Activated CD8-positive, alpha-beta memory T cell treated with anti-CD3 and anti-CD28 coated beads, Interleukin-2, amount 50 U/mL, for 48 hours (primary cell): ENCODE measurements around the gene SDHAF3.
"Not testable (repeated sequence)": the region's sequence is repeated elsewhere in the genome, so short reads cannot be mapped to it uniquely, and the experiment has no call there.

Experiments used
- DNase-seq: peaks from one replicate; pipeline ENCODE4 v3.0.0-alpha.2; 2020

Gene SDHAF3

DNA sequence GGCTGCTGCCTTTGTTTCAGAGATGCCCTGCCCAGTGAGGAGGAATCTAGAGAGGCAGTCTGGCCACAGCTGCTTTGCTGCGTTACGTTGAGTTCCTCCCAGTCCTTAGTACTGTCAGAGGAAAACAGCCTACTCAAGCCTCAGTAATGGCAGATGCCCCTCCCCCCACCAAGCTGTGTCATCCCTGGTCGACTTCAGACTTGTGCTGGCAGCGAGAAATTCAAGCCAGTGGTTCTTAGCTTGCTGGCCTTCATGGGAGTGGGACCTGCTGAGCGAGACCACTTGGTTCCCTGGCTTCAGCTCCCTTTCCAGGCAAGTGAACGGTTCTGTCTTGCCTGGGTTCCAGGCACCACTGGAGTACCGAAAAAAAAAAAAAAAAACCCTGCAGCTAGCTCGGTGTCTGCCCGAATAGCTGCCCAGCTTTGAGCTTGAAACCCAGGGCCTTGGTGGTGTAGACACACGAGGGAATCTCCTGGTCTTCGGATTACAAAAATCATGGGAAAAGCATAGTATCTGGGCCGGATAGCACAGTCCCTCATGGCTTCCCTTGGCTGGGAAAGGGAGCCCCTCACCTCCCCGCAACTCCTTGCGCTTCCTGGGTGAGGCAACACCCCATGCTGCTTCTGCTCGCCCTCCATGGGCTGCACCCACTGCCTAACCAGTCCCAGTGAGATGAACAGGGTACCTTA, 9.1 kb downstream of the SDHAF3 start:
- no peak for DNase-seq

DNA sequence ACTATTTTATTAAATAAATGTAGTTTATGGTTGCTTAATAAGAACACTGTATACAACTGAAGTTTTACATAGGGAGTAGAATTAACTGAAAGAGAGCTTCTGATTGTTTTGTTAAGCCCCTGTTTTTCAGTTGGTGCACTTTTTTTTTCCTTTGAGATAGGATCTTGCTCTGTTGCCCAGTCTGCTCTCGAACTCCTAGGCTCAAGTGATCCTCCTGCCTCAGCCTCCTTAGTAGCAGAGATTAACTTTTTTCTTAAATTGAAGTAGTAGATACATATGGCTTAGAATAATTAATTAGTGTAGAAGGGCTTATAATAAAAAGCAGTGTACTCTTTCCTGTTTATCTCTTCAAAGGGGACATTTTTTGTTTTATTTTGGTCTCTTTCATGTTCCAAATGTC, 11.2 kb downstream of the SDHAF3 start:
- DNase-seq, result no peak

DNA sequence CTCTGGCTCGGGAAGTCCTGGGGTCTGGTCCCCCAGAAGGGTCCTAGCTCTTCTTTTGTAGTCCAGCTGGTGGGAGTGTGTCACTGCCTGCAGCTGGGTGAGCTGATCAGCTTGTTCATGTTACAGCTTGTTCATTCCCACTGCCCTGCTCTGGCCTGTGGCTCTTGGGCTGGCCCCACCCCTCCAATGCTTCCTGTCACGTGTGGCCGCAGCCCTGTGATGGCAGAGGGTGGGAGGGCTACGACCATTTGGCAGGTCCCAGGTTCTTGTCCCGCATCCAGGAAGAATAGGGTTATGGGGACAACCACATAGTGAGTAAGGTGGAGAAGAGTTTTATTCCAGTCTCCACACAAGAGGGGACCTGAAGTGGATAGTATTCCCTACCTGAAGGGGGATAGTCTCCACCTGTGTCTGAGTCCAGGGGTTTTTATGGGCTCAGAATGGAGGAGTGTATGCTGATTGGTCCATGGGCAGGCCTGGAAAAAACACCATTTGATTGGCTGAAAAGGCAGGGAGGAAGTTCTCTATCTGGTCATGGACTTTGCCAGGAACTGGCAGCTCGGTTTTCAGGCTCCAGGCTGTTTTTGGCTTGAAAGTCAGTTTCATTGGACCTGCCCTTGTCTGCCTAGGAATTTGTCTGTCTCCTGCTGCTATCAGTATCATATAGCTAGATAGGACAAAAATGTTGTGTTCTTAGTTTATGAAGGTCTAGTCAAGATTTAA, 13.1 kb downstream of the SDHAF3 start:
- no peak for DNase-seq

DNA sequence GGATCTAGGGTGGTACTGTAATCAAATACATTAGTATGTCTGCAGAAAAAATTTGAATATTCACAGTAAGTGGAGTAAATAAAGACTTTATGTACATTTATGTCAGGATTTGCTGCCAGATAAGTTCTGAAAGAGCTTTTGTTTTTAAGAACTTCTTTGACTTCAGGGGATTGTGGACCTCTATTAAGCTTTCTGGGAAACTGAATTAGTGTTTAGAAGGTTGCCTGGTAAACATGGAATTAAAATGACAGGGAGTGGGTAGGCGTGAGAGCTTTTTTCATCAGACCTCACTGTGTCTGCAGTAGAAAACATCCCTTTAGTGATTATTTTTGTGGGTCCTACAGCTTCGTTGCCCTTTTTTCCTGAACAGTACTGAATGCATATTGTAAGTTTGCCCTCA, 15.7 kb downstream of the SDHAF3 start:
- DNase-seq, result no peak

DNA sequence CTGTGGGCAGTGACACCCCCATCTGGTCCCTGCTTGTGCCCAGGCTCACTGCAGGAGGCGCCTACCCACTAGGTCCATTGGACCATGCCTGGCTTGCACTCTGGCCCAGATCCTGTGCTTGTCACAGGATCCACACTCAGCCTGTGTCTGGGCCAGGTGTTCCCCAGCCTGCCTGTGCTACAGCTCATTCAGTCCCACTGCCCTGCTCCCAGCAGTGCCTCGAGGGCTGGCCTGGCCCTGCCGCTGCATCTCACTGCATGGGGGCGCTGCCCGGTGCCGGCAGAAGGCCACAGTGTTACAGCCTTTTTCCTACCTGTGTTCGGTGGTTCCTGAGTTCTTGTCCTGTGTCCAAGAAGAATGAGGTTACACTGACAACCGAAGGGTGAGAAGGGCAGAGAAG, 21.3 kb downstream of the SDHAF3 start:
- DNase-seq, result no peak

DNA sequence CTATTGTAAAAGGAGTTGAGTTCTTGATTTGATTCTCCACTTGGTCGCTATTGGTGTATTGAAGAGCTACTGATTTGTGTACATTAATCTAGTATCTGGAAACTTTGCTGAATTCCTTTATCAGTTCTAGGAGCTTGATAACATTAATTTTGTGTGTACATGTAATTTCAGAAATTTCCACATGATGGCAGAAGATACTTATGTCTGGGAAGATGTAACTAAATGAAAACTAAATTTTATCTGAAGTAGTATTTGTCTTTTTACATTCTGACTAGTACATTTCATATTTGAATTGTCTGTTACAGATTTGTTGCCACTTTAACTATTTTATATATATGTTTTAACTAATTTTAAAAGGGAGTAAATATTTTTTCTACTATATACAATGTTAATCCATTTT, 27.6 kb downstream of the SDHAF3 start:
- DNase-seq, result no peak

DNA sequence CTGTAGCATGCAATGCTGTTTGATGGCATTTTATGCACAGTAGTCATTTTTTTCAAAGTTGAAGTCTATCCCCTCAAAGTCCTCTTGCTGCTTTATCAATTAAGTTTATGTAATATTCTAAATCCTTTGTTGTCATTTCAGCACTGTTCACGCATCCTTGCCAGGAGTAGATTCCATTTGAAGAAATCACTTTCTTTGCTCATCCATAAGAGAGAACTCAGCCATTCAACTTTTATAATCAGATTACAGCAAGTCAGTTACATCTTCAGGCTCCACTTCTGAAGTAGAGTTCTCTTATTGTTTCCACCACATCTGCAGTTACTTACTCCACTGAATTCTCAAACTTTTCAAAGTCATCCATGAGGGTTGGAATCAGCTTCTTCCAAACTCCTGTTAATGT, 32.3 kb downstream of the SDHAF3 start:
- DNase-seq, result no peak

DNA sequence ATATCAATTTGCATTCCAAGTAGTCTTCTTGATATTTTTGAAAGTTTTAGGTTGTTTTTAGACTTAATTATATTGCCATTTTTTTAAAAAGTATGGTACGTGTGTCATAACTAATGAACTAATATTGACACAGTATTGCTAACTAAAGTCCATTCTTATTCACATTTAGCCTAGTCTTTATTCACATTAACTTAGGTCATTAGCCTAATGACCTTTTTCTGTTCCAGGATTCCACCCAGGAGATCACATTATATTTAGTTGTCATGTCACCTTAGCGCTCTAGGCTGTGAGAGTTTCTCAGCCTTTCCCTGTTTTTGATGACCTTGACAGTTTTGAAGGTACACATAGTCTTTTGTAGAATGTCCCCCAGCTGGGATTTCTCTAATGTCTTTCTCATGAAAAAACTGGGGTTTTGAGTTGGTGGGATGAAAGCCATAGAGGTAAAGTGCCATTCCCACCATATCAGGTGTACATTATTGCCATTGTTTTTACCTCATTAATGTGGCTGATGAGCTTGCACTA, 38.5 kb downstream of the SDHAF3 start:
- no peak for DNase-seq

DNA sequence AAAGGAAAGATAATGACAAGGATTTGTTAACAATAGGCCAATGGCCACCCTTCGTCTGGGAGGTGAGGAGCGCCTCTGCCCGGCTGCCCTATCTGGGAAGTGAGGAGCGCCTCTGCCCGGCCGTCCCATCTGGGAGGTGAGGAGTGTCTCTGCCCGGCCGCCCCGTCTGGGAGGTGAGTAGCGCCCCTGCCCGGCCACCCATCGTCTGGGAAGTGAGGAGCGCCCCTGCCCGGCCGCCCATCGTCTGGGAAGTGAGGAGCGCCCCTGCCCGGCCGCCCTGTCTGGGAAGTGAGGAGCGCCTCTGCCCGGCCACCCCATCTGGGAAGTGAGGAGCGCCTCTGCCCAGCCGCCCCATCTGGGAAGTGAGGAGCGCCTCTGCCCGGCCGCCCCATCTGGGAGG, 42.5 kb downstream of the SDHAF3 start:
- DNase-seq, result not testable (repeated sequence)

DNA sequence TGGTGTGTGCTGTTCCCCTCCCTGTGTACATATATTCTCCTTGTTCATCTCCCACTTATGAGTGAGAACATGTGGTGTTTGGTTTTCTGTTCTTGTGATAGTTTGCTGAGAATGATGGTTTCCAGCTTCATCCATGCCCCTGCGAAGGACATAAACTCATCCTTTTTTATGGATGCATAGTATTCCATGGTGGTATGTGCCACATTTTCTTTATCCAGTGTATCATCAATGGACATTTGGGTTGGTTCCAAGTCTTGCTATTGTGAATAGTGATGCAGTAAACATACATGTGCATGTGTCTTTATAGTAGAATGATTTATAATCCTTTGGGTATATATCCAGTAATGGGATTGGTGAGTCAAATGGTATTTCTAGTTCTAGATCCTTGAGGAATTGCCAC, 44.1 kb downstream of the SDHAF3 start:
- not testable (repeated sequence) for DNase-seq

DNA sequence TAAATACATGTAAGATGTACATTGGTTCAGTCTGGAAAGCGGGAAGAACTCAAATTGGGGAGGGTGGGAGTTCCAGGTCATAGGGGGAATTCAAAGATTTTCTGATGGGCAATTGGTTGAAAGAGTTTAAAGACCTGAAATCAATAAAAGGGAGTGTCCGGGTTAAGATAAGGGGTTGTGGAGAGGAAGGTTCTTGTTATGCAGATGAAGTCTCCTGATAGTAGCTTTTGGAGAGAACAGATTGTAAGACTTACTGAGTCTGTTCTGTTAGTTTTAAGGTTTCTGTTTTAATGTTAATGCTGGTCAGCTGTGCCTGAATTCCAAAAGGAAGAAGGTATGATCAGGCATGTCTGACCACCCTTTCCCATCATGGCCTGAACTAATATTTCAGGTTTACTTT, 48.8 kb downstream of the SDHAF3 start:
- no peak for DNase-seq

DNA sequence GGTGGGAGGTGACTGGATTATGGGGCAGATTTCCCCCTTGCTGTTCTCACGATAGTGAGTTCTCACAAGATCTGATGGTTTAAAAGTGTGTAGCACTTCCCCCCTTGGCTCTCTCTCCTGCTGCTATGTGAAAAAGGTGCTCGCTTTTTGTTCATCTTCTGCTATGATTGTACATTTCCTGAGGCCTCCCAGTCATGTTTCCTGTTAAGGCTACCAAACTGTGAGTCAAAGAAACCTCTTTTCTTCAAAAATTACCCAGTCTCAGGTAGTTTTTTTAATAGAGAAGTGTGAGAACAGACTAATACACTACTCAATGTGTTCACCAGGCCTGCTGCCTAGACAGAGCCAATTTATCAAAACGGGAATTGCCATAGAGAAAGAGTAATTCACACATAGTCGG, 49.7 kb downstream of the SDHAF3 start:
- DNase-seq, result no peak

DNA sequence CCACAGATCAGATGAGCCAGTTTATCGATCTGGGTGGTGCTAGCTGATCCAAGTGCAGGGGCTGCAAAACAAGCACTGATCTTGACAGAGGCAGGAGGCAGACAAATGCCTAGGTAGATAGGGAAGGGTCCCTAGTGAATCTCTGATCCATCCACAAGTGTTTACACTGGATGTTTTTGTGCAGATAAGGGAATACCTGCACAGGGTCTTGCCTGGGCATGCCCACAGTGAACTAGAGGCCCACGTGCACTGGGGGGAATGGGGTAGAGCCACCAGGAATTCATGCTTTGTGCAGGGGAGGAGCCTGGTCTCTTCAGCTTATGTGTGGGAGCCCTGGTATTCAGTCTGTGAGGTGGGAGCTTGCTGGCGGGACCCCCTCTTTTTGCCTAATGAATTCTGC, 50.3 kb downstream of the SDHAF3 start:
- DNase-seq, result no peak

DNA sequence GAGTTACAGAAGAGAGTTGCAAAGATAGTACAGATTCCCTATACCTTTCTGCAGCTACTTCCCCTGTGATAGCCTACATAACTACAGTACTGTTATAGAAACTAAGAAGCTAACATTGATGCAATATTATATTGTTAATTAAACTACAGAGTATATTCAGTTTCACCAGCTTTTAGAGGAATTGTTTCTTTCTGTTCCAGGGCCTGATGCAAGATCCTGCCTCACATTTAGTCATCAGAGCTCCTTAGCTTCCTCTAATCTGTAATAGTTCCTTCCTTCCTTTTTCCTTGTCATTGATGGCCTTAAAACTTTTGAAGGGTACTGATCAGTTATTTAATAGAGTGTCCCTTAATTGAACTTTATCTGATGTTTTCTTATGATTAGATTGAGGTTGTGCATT, 56.8 kb downstream of the SDHAF3 start:
- DNase-seq, result no peak

DNA sequence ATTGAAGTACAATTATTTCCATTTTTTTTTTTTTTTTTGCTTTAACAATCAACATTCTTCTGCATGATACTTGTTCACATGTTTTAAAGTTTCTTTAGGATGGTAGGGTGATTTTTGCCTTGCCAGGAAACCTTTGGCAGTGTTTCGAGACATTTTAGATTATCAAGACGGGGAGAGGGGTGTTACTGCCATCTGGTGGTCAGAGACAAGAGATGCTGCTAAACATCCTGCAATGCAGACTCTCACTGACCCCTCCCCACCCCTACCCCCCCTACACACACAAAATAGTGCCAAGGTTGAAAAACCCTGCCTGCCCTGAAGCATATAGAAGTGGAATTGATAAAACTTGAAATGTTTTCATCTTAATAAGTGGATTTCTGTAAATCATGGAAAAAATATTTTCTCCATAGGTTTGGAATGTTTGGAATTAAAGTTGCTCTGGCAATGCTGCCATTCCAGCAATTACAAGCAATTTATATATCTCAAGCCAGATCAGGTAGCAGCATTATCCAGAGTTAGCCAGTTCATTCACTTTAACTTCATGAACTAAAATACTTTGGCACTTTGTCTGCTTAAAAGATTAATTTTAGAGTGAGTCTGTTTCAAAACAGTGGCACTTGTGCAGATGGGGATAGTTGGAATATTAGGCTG, 62.1 kb downstream of the SDHAF3 start:
- DNase-seq, result no peak

DNA sequence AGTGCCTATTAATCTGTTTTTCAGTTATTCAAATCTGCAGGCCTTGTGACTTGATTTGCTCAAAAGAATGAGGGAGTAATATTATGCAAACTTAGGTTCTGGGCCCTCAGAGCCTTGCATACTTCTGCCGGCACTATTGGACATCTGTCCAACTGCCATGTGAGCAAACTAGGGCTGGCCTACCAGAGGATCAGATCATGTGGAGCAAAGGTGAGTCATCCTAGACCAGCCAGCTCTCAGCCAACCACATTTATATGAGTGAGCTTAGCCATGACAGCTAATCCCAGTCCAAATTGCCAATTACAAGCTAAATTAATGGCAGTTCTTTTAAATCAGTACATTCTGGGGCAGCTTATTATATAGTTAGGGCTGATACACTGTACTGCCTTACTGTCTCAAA, 69.6 kb downstream of the SDHAF3 start:
- no peak for DNase-seq

DNA sequence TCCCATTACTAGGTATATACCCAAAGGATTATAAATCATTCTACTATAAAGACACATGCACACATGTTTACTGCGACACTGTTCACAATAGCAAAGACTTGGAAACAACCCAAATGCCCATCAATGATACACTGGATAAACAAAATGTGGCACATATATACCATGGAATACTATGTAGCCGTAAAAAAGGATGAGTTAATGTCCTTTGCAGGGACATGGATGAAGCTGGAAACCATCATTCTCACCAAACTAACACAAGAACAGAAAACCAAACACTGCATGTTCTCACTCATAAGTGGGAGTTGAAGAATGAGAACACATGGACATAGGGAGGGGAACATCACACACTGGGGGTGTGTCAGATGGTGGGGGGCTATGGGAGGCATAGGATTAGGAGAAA, 78.7 kb downstream of the SDHAF3 start:
- not testable (repeated sequence) for DNase-seq

DNA sequence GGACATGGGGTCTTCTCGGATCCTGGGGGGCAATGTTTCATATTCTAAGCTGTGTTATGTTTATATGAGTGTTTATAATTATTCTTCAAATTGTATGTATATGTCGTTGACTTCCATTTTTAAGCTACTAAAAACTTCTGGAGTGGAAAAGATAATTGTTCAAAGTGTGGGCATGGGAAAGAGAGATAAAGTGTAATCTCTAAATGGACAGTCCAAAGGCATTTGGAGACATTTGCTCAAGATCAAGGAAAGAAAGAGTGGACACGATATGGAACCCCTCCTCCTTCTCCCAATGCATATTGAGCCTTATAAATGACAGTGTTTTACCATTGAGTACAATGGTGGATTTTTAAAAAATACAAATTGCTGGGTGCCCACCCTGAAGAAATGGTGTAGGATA, 81.1 kb downstream of the SDHAF3 start:
- DNase-seq, result no peak

DNA sequence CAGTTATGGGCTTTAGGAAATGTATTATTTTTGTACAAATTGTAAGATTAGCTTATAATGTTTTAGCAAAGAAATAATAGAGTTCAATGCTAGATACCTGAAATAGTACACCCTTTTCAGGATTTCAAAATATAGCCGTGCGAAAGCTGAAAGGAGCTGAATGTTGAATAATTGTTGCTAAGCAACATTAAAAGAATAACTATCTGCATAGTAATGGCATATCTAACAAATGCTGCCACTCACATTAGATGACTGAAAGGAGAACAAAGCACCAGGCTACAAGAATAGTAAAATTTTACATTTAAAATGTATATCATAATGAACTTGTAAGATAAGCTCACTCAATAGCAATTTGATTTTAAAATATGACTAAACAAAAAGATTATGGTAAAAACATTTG, 82.5 kb downstream of the SDHAF3 start:
- DNase-seq, result no peak

DNA sequence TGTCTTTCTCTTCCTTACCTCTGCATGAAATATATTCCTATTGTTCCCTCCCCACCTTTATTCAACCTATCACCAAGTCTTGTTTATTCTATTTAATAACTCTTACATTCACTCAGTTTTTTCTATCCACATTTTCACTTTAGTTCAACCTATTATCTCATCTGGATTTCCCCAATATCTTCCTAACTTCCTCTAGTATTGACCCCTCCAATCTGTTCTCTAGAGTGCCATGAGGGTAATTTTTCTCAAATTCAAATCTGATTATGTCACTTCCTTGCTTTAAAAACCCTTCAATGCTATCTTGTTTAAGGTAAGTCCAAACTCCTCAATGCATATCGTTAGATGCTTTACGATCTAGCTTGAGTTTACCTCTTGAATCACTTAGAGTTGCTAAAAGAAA, 86.5 kb downstream of the SDHAF3 start:
- DNase-seq, result no peak

DNA sequence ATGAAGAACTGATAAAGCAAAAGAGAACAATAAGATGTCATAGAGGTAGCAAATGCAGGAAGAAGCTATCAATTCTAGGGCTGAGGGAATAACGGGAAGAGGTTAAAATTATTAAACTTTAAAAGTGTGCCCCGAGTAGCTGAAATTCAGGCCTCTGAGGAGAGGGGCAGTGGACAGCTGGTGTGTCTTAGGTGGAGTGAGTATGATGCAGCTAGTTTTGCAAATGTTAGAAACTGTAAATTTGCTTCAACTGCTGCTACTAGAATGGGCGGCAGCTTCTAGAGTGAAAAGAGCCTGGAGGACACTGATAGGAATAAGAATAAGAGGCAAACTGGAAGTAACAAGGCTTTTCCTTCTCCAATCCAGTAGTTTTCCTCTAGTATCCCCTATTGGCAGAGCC, 87.3 kb downstream of the SDHAF3 start:
- DNase-seq, result no peak

DNA sequence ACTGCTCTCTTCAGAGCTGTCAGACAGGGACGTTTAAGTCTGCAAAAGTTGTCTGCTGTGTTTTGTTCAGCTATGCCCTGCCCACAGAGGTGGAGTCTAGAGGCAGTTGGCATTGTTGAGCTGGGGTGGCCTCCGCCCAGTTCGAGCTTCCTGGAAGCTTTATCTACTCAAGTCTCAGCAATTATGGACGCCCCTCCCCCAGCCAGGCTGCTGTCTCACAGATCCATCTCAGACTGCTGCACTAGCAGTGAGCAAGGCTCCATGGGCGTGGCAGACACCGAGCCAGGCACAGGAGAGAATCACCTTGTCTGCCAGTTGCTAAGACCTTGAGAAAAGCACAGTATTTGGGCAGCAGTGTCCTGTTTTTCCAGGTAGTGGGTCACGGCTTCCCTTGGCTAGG, 98.1 kb downstream of the SDHAF3 start:
- no peak for DNase-seq

DNA sequence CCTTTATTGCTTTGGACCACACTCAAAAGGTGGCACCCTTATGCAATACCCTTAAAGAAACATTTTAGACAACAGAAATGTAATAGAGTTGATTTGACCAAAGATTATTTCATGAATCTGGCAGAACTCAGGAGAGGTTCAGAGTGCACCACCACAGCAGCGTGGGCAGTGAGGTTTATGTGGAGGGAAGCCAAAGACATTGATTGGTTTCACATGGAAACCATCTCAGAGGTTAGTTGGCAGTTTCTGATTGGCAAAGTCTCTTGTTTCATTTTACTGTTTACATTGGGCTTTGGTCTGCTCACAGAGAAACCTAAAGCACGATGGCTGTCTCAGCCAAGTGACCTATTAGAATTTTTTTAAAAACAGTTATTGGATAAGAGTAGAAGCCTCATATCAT, 101.3 kb downstream of the SDHAF3 start:
- no peak for DNase-seq

DNA sequence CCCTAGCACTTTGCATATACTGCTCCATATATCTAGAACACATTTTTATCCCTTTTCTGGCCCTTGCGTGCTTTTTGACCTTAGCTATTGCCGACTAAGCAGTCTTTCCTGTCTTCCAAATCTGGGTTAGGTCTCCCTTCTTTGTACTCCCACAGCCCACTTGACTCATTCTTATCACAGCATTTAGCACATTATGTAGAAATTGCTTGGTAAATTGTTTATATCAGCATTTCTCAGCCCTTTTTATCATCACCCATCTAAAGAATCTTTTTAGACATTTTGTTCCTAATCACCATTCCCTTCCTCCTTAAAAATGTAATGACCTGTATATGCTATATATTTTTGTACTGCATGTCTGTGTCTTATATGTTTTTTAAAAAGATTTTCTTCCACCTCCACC, 101.7 kb downstream of the SDHAF3 start:
- DNase-seq, result no peak
